Anterior cingulate cortex (tissue), 58 donors: ENCODE measurements around the gene UBE2M.

ENCODE experiments used
- DNase-seq, 58 donors: peaks; one replicate each; lab custom pipeline; 2025; lab: John Stamatoyannopoulos, UW

Gene UBE2M

GRCh38 chr19:58557221-58558065 lies 968 bp downstream of the UBE2M start:
- DNase-seq: no peak

- no peak for DNase-seq
Measured at GRCh38 chr19:58556622-58557220, 1.7 kb downstream of the UBE2M start.

GRCh38 chr19:58555920-58556621 lies 2.3 kb downstream of the UBE2M start:
- no peak for DNase-seq

GRCh38 chr19:58555369-58555885 lies 3.0 kb downstream of the UBE2M start:
- DNase-seq: no peak

GRCh38 chr19:58554494-58555368 lies 3.7 kb downstream of the UBE2M start, which contains the start of gene CHMP2A:
CHMP2A (minus strand) TSS chr19:58555105; CDS start chr19:58554212, 893 bp downstream.
- no peak for DNase-seq

- no peak for DNase-seq
Measured at GRCh38 chr19:58553799-58554493, 4.5 kb downstream of the UBE2M start.

GRCh38 chr19:58552655-58553054 lies 5.8 kb downstream of the UBE2M start:
- DNase-seq: no peak

- DNase-seq: no peak
Measured at GRCh38 chr19:58551577-58552471, 6.6 kb downstream of the UBE2M start.

- no peak for DNase-seq
Measured at GRCh38 chr19:58551123-58551497, 7.3 kb downstream of the UBE2M start.

- DNase-seq: no peak
Measured at GRCh38 chr19:58550362-58551122, 7.9 kb downstream of the UBE2M start.

- no peak for DNase-seq
Measured at GRCh38 chr19:58549664-58550361, 8.6 kb downstream of the UBE2M start.

- no peak for DNase-seq
Measured at GRCh38 chr19:58548859-58549663, 9.3 kb downstream of the UBE2M start.

GRCh38 chr19:58547323-58548312 lies 10.8 kb downstream of the UBE2M start:
- DNase-seq: no peak

- no peak for DNase-seq
Measured at GRCh38 chr19:58546019-58546530, 12.3 kb downstream of the UBE2M start.
